Measurements from ENCODE around the gene MGAT5. TPM values are rescaled to one million over a fixed set of nuclear protein-coding genes. Genes with fewer than 3 reads are reported as not detected.

Gene MGAT5
- total RNA-seq, 2 experiments from 2014 or later: 36.9 to 42.2 TPM

- Mint-ChIP-seq H3K9me3 (no peaks in the 10 kb centered on the region), H3K27ac (no peak overlapping the region)
These were observed 127.3 kb downstream of the MGAT5 start for GRCh38 chr2:134381141-134381540.

GRCh38 chr2:134384131-134384530 is 130.3 kb downstream of the MGAT5 start:
- intact Hi-C loops (cut with micrococcal nuclease): no loop called here
- ATAC-seq (no peak), DNase-seq (no peak)
- TF ChIP-seq, protein P1, sequence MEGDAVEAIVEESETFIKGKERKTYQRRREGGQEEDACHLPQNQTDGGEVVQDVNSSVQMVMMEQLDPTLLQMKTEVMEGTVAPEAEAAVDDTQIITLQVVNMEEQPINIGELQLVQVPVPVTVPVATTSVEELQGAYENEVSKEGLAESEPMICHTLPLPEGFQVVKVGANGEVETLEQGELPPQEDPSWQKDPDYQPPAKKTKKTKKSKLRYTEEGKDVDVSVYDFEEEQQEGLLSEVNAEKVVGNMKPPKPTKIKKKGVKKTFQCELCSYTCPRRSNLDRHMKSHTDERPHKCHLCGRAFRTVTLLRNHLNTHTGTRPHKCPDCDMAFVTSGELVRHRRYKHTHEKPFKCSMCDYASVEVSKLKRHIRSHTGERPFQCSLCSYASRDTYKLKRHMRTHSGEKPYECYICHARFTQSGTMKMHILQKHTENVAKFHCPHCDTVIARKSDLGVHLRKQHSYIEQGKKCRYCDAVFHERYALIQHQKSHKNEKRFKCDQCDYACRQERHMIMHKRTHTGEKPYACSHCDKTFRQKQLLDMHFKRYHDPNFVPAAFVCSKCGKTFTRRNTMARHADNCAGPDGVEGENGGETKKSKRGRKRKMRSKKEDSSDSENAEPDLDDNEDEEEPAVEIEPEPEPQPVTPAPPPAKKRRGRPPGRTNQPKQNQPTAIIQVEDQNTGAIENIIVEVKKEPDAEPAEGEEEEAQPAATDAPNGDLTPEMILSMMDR (IDR thresholded peaks at IDR 0.05): no peak
- Mint-ChIP-seq H3K4me1 (ENCODE audit: low read depth) (no peaks in the 10 kb centered on the region), H3K4me3 (no peak overlapping the region), H3K36me3 (ENCODE audit: low read depth) (peaks cover 6% of the 10 kb centered on the region), H3K27ac (no peak overlapping the region), H3K9me3 (no peaks in the 10 kb centered on the region), H3K27me3 (no peaks in the 10 kb centered on the region)
- POLR2A ChIA-PET: no interaction called here
- CTCF ChIA-PET: no interaction called here

More at GRCh38 chr2:134381141-134381540, 127.3 kb downstream of the MGAT5 start:
- POLR2A ChIA-PET: no interaction called here
- Mint-ChIP-seq H3K27me3 (no peaks in the 10 kb centered on the region), H3K4me1 (ENCODE audit: low read depth) (no peaks in the 10 kb centered on the region), H3K36me3 (ENCODE audit: low read depth) (peaks cover 10% of the 10 kb centered on the region), H3K4me3 (no peak overlapping the region)
- TF ChIP-seq, protein P1 (IDR thresholded peaks at IDR 0.05): no peak
- DNase-seq: no peak
- intact Hi-C loops (cut with micrococcal nuclease): no loop called here
- CTCF ChIA-PET: interaction anchor here (0.8 to 1.6 kb wide), 3 partner anchors 31 to 494 kb away, joined by 3 to 4 read pairs (median 4); no protein-coding TSS in a partner anchor
- no peak for ATAC-seq

DNA sequence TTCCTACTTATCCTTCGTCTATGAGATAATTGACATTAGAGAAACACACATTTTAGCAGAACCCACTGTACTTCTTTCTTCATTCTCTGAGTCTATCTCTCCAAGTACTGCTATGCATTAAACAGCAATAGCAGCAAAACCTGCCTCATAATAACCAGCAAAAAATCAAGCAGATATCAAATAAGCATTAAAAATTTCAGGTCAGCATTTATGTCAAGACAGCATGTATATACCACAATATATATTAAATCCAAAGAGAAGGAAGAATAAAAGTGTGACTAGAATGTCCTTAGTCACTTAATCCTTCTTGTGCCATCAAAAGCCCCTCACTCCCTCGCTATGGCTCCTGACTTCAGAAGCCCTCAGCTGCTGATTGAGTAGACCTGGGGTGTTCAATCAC is 131.3 kb downstream of the MGAT5 start:
- TF ChIP-seq, protein P1 (IDR thresholded peaks at IDR 0.05): no peak
- POLR2A ChIA-PET: no interaction called here
- no peak for DNase-seq
- ATAC-seq: no peak
- H3K4me3 Mint-ChIP-seq: no peak overlapping the region
- no peaks in the 10 kb centered on the region for H3K27me3 Mint-ChIP-seq
- CTCF ChIA-PET: no interaction called here
- H3K4me1 Mint-ChIP-seq (ENCODE audit: low read depth): no peaks in the 10 kb centered on the region
- H3K36me3 Mint-ChIP-seq (ENCODE audit: low read depth): peaks cover 6% of the 10 kb centered on the region
- H3K9me3 Mint-ChIP-seq: no peaks in the 10 kb centered on the region
- H3K27ac Mint-ChIP-seq: no peak overlapping the region
- intact Hi-C loops (cut with micrococcal nuclease): no loop called here

- peaks cover 11% of the 10 kb centered on the region for H3K36me3 Mint-ChIP-seq (ENCODE audit: low read depth)
- peaks cover 7% of the 10 kb centered on the region for H3K4me1 Mint-ChIP-seq (ENCODE audit: low read depth)
- H3K4me3 Mint-ChIP-seq: no peak overlapping the region
- ATAC-seq (no peak), DNase-seq (no peak)
- no peak overlapping the region for H3K27ac Mint-ChIP-seq
- TF ChIP-seq, protein P1 (IDR thresholded peaks at IDR 0.05): no peak
- CTCF ChIA-PET: interaction anchor here (2.5 kb wide), 1 partner anchor 25 kb away, joined by 7 read pairs; no protein-coding TSS in a partner anchor
- intact Hi-C loops (cut with micrococcal nuclease): no loop called here
- no peaks in the 10 kb centered on the region for H3K9me3 Mint-ChIP-seq
- POLR2A ChIA-PET: no interaction called here
- no peaks in the 10 kb centered on the region for H3K27me3 Mint-ChIP-seq
These were observed 132.4 kb downstream of the MGAT5 start for GRCh38 chr2:134386310-134386709.

DNA sequence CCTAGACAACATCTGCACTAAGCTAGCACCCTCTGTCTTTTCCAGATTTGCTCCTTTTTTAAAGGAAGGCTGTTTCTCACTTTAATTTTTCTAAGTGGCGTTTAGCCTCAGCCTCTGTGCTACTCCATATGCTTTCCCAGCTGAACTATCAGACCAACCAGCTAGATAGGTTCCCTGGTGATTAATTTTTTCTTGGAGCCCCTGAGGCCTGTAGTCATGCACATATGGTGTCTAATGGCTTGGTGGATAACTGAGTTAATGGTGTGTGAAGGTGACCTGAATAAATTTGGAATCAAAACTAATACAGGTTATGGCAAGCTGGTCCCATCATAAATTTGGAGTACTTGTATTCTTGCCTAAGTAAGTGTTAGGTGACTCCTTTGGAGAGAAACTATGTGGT is 135.5 kb downstream of the MGAT5 start:
- ATAC-seq: no peak

More for the DNA sequence above, 135.5 kb downstream of the MGAT5 start:
- ChIA-PET POLR2A (no interaction called here), CTCF (no interaction called here)
- intact Hi-C loops (cut with micrococcal nuclease): no loop called here
- DNase-seq: no peak
- Mint-ChIP-seq H3K27me3 (no peaks in the 10 kb centered on the region), H3K27ac (no peak overlapping the region), H3K4me3 (no peak overlapping the region), H3K9me3 (no peaks in the 10 kb centered on the region), H3K36me3 (ENCODE audit: low read depth) (peaks cover 10% of the 10 kb centered on the region), H3K4me1 (ENCODE audit: low read depth) (peaks cover 19% of the 10 kb centered on the region)
- TF ChIP-seq, protein P1 (IDR thresholded peaks at IDR 0.05): no peak
